ENCODE data around the gene SBF2. TPM values are rescaled to one million over a fixed set of nuclear protein-coding genes. Genes with fewer than 3 reads are reported as not detected.

SBF2 gene
- total RNA-seq, 1 donor from 2014 or later, result 12.0 TPM

DNA sequence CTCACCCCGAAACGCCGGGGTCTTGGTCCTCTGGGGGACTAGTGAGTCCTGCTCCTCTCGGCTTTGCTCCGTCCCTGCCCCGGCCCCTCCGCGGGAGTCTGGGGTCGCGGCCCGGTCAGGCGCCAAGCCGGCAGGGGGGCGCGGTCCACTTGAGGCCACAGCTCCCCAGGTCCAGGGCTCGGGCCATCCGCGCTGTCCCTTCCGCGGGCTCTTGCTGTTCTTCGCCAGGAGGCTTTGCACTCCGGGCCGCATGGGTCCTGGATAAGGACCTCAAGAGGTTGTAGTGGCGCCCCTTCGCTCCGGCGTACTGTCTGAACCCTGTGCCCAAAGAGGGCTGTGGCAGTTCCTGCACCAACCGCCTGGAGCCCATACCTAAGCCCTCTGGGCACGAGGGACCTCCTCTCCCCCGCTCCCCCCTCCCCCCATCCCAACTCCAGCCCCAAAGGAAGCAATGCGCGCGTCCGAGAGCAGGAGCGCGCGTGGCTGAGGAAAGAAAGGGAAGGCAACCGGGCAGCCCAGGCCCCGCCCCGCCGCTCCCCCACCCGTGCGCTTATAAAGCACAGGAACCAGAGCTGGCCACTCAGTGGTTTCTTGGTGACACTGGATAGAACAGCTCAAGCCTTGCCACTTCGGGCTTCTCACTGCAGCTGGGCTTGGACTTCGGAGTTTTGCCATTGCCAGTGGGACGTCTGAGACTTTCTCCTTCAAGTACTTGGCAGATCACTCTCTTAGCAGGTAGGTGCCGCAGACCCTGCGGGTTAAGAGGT, 10.7 kb upstream of the SBF2 start, which contains the start of gene ADM:
TSS of gene ADM (plus strand) at position 579 of the 767 bp plus-strand sequence. CDS start 628 bp downstream, outside the sequence.
- peak; percentile 23 for ATAC-seq (ENCODE audit: low read depth)
- Mint-ChIP-seq H3K27me3 (peaks cover 6% of the 10 kb centered on the region), H3K36me3 (ENCODE audit: low read depth) (peaks cover 6% of the 10 kb centered on the region), H3K4me1 (peaks cover 46% of the 10 kb centered on the region), H3K4me3 (peak within 1 kb of the TSS; percentile 97), H3K9me3 (no peaks in the 10 kb centered on the region), H3K27ac (peak within 1 kb of the TSS; percentile 12)
- CTCF ChIA-PET, result interaction anchor here (0.6 to 8.8 kb wide), 16 partner anchors 9 to 547 kb away, joined by 3 to 105 read pairs (median 3); no protein-coding TSS in a partner anchor
- no peak for TF ChIP-seq CTCF (IDR thresholded peaks at IDR 0.05)
- POLR2A ChIA-PET, result interaction anchor here (0.8 to 4.7 kb wide), 7 partner anchors 10 to 554 kb away, joined by 3 to 29 read pairs (median 3); no protein-coding TSS in a partner anchor
- DNase-seq, result peak; percentile 47
- intact Hi-C loops (cut with micrococcal nuclease), result loop anchor here (1.0 to 10.0 kb wide), 5 partner anchors 10 to 1540 kb away; partner anchors contain the start of genes SBF2, USP47 and ZNF143

GRCh38 chr11:10303558-10304363, 9.7 kb upstream of the SBF2 start:
- intact Hi-C loops (cut with micrococcal nuclease), result loop anchor here (10.0 kb wide), 2 partner anchors 769 to 1541 kb away; partner anchors contain the start of gene USP47
- Mint-ChIP-seq H3K4me1 (peaks cover 46% of the 10 kb centered on the region), H3K27ac (peak overlapping the region; percentile 12), H3K9me3 (no peaks in the 10 kb centered on the region), H3K4me3 (peak overlapping the region; percentile 97), H3K27me3 (peaks cover 6% of the 10 kb centered on the region), H3K36me3 (ENCODE audit: low read depth) (peaks cover 6% of the 10 kb centered on the region)
- DNase-seq (peak; percentile 37), ATAC-seq (ENCODE audit: low read depth) (peak; percentile 15)
- POLR2A ChIA-PET, result interaction anchor here (0.9 to 4.7 kb wide), 7 partner anchors 14 to 550 kb away, joined by 3 to 29 read pairs (median 4); no protein-coding TSS in a partner anchor
- CTCF ChIA-PET, result interaction anchor here (0.6 to 8.8 kb wide), 13 partner anchors 8 to 546 kb away, joined by 3 to 105 read pairs (median 3); no protein-coding TSS in a partner anchor
- no peak for TF ChIP-seq CTCF (IDR thresholded peaks at IDR 0.05)

- intact Hi-C loops (cut with micrococcal nuclease), result loop anchor here (10.0 kb wide), 2 partner anchors 768 to 1542 kb away; partner anchors contain the start of gene USP47
- DNase-seq (peak; percentile 59), ATAC-seq (ENCODE audit: low read depth) (peak; percentile 18)
- Mint-ChIP-seq H3K9me3 (no peaks in the 10 kb centered on the region), H3K27me3 (peaks cover 6% of the 10 kb centered on the region), H3K4me1 (peaks cover 47% of the 10 kb centered on the region), H3K27ac (peak overlapping the region; percentile 77), H3K36me3 (ENCODE audit: low read depth) (peaks cover 6% of the 10 kb centered on the region), H3K4me3 (peak overlapping the region; percentile 97)
- POLR2A ChIA-PET, result interaction anchor here (0.5 to 4.7 kb wide), 8 partner anchors 15 to 1565 kb away, joined by 3 to 29 read pairs (median 4); no protein-coding TSS in a partner anchor
- no peak for TF ChIP-seq CTCF (IDR thresholded peaks at IDR 0.05)
- CTCF ChIA-PET, result interaction anchor here (1.6 to 8.8 kb wide), 4 partner anchors 11 to 544 kb away, joined by 7 to 105 read pairs (median 14); no protein-coding TSS in a partner anchor
These were observed 8.9 kb upstream of the SBF2 start for GRCh38 chr11:10302744-10303557.

DNA sequence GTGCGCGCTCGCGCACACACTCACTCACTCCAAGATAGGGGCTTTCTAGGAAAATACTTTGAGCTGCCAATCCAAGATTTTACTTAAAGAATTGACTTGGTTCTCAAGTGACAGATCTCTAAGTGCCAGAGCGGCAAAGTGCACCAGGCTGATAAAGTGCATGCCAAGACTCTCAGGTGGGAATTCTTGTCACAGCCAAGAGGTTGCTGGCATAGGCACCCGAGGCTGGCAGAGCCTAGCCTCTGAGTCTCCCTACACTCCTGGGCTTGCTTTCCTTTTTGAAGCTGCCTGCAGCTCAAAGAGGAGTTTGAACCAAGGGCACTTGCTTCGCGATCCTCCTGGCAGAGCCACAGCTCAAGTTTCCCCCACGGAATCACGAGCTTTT, 8.3 kb upstream of the SBF2 start:
- intact Hi-C loops (cut with micrococcal nuclease), result loop anchor here (10.0 kb wide), 2 partner anchors 768 to 1542 kb away; partner anchors contain the start of gene USP47
- no peak for DNase-seq
- Mint-ChIP-seq H3K4me1 (peaks cover 50% of the 10 kb centered on the region), H3K36me3 (ENCODE audit: low read depth) (peaks cover 6% of the 10 kb centered on the region), H3K4me3 (peak overlapping the region; percentile 97), H3K27me3 (peaks cover 6% of the 10 kb centered on the region), H3K9me3 (no peaks in the 10 kb centered on the region), H3K27ac (peak overlapping the region; percentile 77)
- CTCF ChIA-PET, result interaction anchor here (2.3 to 8.8 kb wide), 3 partner anchors 11 to 543 kb away, joined by 14 to 105 read pairs (median 14); no protein-coding TSS in a partner anchor
- POLR2A ChIA-PET, result interaction anchor here (0.5 to 4.7 kb wide), 7 partner anchors 16 to 1565 kb away, joined by 3 to 29 read pairs (median 4); no protein-coding TSS in a partner anchor
- no peak for ATAC-seq (ENCODE audit: low read depth)
- no peak for TF ChIP-seq CTCF (IDR thresholded peaks at IDR 0.05)
